Heart left ventricle (tissue), 13 donors: Measurements from ENCODE around the gene NXPH3.

Experiments used
- POLR2A ChIP-seq, 2 donors: fragments of 450-650 bp; IDR thresholded peaks; one replicate each; pipeline ENCODE4 v1.6.1; 2017; ENCODE audit warnings: antibody characterized with exemption in 2 of 2, mild to moderate bottlenecking in 2 of 2, moderate library complexity in 2 of 2
- TF ChIP-seq, protein P1 (sequence below), 12 donors: fragments of 200-600 bp; sonication (generic) in 4 of 12; IDR thresholded peaks; one replicate each; pipeline versions ENCODE4 v1.5.0 to v1.8.0; 2018 to 2022; ENCODE audit warnings: antibody characterized with exemption in 12 of 12, mild to moderate bottlenecking in 5 of 12
- donor health status: ischemic (EF 13 %, LVEDD 7.1; RV severe dilation, severe dysfunction).
- donor health status: DM: no; HTN: yes; CAD: no.
- donor health status: DM: no; HTN: no; CAD: no.
- donor health status: ischemic (EF 25% LVEDD 6.9; RV normal size, moderate dysfunction).
- donor health status: ischemic (EF 25% LVEDD 5.7; RV mildly dilated, moderate dysfunction).
- donor health status: ischemic (EF 35%, LVEDD 5.7; RV mildly dilated, moderate dysfunction).
- donor health status: nonischemic (EF 11% LVEDD 7.7; RV severe dilation, severe dysfunction).
- donor health status: DM: yes; HTN: yes; CAD: no.
- donor health status: PGD.
- donor health status: ischemic (EF 29% LVEDD 5.4; RV normal size, mild dysfunction).
- donor health status: nonischemic (EF 23%, LVEDD 6.1; RV moderate dilation, normal function).

- TF ChIP-seq, protein P1, sequence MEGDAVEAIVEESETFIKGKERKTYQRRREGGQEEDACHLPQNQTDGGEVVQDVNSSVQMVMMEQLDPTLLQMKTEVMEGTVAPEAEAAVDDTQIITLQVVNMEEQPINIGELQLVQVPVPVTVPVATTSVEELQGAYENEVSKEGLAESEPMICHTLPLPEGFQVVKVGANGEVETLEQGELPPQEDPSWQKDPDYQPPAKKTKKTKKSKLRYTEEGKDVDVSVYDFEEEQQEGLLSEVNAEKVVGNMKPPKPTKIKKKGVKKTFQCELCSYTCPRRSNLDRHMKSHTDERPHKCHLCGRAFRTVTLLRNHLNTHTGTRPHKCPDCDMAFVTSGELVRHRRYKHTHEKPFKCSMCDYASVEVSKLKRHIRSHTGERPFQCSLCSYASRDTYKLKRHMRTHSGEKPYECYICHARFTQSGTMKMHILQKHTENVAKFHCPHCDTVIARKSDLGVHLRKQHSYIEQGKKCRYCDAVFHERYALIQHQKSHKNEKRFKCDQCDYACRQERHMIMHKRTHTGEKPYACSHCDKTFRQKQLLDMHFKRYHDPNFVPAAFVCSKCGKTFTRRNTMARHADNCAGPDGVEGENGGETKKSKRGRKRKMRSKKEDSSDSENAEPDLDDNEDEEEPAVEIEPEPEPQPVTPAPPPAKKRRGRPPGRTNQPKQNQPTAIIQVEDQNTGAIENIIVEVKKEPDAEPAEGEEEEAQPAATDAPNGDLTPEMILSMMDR (IDR thresholded peaks at IDR 0.05), result no peak
- TF ChIP-seq POLR2A (IDR thresholded peaks at IDR 0.05), result no peak
Measured at GRCh38 chr17:49555495-49556222, 20.0 kb upstream of the NXPH3 start.
